Activated CD4-positive, CD25-positive, alpha-beta regulatory T cell (primary cell): ENCODE measurements around the gene TAF11L11.
"Not testable (repeated sequence)": the region's sequence is repeated elsewhere in the genome, so short reads cannot be mapped to it uniquely, and the experiment has no call there.

ENCODE experiments used
- DNase-seq, 4 experiments: peaks; one replicate each; lab custom pipeline; 2025; lab: John Stamatoyannopoulos, UW

Gene TAF11L11

DNA sequence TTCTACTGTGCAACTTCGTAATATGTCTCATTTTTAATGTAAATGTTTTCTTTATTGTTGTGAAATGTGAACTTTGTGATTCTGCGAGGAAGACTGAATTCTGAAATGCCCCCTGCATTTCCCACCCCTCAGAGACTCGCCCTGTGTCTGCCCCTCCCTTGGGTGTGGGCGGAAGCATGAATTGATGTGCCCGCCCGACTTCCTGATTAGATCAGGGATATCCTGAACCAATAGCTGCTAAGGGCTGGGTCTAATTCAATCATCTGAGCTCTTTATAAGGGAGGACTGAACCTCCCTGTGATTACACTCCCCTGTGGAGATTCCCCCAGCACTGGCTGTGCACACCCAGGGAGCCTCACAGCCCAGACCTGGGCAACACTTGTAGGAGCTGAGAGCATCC lies at the start of gene TAF11L11:
Gene TAF11L11 (plus strand): TSS at position 304 of the 400 bp plus-strand sequence.
- DNase-seq = not testable (repeated sequence)

DNA sequence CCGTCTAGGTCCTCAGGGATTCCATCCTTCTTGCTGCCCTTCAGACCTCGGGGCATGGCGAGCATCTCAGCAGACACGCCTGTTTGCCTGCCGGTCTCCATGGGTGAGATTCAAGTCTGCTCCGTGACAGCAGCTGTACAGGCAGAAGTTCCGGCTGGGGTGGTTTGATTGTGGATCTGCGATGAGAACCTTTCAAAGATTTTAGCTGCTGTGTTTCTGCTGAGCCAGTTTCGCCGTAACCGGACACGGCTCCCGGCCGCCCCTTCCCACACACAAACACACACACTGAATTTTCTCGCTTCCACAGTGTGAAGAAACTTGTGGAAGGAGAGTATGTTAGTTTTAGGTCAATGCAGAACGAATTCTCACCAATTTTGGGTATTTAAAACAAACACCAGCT lies 18.3 kb upstream of the TAF11L11 start, which contains the start of gene TAF11L7:
Gene TAF11L7 (minus strand): TSS at position 101 of the 400 bp plus-strand sequence.
- not testable (repeated sequence) for DNase-seq

DNA sequence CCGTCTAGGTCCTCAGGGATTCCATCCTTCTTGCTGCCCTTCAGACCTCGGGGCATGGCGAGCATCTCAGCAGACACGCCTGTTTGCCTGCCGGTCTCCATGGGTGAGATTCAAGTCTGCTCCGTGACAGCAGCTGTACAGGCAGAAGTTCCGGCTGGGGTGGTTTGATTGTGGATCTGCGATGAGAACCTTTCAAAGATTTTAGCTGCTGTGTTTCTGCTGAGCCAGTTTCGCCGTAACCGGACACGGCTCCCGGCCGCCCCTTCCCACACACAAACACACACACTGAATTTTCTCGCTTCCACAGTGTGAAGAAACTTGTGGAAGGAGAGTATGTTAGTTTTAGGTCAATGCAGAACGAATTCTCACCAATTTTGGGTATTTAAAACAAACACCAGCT lies 13.1 kb upstream of the TAF11L11 start, which contains the start of gene TAF11L8:
Gene TAF11L8 (minus strand): TSS at position 101 of the 400 bp plus-strand sequence.
- not testable (repeated sequence) for DNase-seq

DNA sequence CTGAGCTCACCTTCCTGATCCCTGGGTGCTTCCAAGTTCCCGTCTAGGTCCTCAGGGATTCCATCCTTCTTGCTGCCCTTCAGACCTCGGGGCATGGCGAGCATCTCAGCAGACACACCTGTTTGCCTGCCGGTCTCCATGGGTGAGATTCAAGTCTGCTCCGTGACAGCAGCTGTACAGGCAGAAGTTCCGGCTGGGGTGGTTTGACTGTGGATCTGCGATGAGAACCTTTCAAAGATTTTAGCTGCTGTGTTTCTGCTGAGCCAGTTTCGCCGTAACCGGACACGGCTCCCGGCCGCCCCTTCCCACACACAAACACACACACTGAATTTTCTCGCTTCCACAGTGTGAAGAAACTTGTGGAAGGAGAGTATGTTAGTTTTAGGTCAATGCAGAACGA lies 9.7 kb upstream of the TAF11L11 start, which contains the start of gene TAF11L9:
Gene TAF11L9 (minus strand): TSS at position 140 of the 400 bp plus-strand sequence.
- DNase-seq = not testable (repeated sequence)

DNA sequence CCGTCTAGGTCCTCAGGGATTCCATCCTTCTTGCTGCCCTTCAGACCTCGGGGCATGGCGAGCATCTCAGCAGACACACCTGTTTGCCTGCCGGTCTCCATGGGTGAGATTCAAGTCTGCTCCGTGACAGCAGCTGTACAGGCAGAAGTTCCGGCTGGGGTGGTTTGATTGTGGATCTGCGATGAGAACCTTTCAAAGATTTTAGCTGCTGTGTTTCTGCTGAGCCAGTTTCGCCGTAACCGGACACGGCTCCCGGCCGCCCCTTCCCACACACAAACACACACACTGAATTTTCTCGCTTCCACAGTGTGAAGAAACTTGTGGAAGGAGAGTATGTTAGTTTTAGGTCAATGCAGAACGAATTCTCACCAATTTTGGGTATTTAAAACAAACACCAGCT lies 6.3 kb upstream of the TAF11L11 start, which contains the start of gene TAF11L10:
Gene TAF11L10 (minus strand): TSS at position 101 of the 400 bp plus-strand sequence.
- DNase-seq = not testable (repeated sequence)

DNA sequence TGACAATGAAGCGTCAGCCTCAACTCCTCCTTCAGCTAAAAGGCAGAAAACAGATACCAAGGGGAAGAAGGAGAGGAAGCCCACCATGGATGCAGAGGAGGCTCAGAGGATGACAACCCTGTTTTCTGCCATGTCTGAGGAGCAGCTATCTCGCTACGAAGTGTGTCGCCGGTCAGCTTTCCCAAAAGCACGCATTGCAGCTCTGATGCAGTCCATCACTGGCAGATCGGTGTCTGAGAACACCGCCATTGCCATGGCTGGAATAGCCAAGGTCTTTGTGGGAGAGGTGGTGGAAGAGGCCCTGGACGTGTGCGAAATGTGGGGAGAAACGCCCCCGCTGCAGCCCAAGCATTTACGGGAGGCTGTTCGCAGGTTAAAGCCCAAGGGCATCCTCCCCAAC lies 968 bp downstream of the TAF11L11 start:
- no peak for DNase-seq

DNA sequence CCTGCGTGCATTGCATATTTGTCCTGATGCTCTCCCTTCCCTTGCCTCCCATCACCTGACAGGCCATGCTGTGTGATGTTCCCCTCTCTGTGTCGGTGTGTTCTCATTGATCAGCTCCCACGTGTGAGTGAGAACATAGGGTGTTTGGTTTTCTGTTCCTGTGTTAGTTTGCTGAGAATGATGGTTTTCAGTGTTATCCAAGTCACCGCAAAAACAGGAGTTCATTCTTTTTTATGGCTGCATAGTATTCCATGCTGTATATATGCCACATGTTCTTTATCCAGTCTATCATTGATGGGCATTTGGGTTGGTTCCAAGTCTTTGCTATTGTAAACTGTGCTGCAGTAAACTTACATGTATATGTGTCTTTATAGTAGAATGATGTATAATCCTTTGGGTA lies 3.5 kb downstream of the TAF11L11 start:
- not testable (repeated sequence) for DNase-seq

DNA sequence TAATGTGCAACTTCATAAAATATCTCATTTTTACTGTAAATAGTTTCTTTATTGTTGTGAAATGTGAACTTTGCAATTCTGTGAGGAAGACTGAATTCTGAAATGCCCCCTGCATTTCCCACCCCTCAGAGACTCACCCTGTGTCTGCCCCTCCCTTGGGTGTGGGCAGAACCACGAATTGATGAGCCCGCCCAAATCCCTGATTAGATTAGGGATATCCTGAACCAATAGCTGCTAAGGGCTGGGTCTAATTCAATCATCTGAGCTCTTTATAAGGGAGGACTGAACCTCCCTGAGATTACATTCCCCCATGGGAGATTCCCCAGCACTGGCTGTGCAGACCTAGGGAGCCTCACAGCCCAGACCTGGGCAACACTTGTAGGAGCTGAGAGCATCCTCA lies 6.1 kb downstream of the TAF11L11 start, which contains the start of gene TAF11L12:
Gene TAF11L12 (plus strand): TSS at position 301 of the 400 bp plus-strand sequence.
- DNase-seq = not testable (repeated sequence)

DNA sequence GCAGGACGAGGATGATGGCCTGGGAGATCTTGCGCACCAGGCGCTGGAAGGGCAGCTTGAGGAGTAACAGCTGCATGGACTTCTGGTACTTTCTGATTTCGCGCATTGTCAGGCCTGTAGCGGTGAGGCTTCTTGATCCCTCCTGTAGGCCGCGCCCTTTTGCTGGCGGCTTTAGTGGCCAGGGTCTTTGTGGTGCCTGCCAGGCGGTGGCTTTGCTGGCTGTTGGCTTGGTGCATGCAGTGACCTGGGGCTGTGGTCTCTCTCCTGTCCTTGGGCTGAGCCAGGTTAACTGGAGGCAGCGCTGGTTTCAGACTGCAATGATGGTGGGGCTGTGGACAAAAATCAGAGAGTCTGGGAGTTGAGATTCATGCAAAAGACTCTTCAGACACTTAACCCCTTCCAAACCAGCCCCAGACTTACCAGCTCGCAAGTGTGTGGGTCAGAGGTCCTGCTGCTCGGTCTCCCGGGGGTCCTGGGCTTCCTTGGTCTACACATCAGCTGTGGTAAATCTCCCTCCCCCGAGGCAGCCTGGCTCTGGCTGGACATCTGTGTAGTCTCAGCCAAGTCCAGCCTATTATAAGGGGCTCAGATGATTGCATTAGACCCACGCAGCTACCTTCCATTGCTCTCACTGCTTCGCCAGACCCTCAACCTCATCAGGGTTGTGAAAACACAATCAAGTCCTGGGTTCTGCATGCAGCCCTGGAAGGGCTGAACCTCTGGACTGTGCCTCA lies 11.1 kb downstream of the TAF11L11 start:
- DNase-seq = no peak

DNA sequence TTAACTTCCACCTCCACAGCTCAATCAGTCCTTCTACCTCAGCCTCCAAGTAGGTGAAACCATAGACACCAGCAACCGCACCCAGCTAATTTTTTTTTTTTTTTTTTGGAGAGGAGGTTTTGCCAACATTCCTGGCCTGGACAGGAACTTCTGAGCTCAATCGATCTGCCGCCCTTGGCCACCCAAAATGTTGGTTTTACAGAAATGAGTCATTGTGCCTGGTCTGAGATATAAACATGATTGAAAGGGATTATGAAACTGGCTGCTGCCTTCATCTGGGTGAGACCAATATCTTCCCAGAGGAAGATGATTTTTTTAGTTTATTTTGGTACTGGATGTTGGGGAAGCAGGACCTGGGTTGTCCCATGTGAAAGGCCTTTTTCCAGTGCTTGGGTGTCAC lies 15.4 kb downstream of the TAF11L11 start:
- DNase-seq = no peak

DNA sequence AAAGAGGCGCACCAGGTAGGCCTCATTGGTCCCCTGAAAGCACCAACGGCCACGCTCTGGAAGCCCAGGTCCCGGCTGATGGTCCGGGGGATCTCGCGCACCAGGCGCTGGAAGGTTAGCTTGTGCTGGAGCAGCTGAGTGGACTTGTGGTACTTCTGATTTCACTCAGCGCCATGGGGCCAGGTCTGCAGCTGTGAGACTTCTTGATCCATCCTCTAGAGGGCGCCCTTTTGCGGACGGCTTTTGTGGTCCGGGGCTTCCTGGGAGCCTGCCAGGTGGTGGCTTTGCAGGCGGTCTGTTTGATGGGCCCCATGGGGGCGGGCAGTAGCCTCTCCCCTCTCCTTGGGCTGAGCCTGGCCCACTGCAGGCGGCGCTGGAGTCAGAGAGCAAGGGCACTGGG lies 16.6 kb downstream of the TAF11L11 start:
- no peak for DNase-seq

DNA sequence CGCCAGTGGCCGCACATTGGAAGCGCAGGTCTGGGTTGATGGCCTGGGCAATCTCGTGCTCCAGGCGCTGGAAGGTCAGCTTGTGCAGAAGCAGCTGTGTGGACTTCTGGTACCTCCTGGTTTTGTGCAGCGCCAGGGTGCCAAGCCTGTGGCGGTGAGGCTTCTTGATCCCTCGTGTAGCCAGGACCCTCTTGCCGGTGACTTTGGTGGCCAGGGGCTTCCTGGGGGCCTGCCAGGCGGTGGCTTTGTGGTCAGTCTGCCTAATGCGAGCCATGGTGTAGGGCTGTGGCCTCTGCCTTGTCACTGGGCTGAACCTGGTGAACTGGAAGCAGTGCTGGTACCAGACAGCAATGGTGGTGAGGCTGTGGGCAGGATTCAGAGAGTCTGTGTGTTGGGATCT lies 21.7 kb downstream of the TAF11L11 start:
- DNase-seq = no peak

DNA sequence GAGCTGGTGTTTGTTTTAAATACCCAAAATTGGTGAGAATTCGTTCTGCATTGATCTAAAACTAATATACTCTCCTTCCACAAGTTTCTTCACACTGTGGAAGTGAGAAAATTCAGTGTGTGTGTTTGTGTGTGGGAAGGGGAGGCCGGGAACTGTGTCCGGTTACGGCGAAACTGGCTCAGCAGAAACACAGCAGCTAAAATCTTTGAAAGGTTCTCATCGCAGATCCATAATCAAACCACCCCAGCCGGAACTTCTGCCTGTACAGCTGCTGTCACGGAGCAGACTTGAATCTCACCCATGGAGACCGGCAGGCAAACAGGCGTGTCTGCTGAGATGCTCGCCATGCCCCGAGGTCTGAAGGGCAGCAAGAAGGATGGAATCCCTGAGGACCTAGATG lies 27.8 kb downstream of the TAF11L11 start, which contains the start of gene TAF11L13:
Gene TAF11L13 (plus strand): TSS at position 301 of the 400 bp plus-strand sequence.
- DNase-seq = not testable (repeated sequence)

DNA sequence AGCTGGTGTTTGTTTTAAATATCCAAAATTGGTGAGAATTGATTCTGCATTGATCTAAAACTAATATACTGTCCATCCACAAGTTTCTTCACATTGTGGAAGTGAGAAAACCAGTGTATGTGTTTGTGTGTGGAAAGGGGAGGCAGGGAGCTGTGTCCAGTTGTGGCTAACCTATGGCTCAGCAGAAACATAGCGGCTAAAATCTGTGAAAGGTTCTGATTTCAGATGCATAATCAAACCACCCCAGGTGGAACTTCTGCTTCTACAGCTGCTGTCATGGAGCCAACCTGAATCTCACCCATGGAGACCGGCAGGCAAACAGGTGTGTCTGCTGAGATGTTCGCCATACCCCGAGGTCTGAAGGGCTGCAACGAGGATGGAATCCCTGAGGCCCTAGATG lies 30.2 kb downstream of the TAF11L11 start, which contains the start of gene TAF11L14:
Gene TAF11L14 (plus strand): TSS at position 301 of the 400 bp plus-strand sequence.
- DNase-seq = no peak

DNA sequence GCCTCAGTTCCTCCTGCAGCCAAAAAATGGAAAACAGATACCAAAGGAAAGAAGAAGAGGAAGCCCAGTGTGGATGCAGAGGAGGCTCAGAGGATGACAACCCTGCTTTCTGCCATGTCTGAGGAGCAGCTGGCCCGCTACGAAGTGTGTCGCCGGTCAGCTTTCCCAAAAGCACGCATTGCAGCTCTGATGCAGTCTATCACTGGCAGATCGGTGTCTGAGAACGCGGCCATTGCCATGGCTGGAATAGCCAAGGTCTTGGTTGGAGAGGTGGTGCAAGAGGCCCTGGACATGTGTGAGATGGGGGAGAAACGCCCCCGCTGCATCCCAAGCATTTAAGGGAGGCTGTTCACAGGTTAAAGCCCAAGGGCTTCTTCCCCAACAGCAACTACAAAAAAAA lies 45.2 kb downstream of the TAF11L11 start:
- not testable (repeated sequence) for DNase-seq

DNA sequence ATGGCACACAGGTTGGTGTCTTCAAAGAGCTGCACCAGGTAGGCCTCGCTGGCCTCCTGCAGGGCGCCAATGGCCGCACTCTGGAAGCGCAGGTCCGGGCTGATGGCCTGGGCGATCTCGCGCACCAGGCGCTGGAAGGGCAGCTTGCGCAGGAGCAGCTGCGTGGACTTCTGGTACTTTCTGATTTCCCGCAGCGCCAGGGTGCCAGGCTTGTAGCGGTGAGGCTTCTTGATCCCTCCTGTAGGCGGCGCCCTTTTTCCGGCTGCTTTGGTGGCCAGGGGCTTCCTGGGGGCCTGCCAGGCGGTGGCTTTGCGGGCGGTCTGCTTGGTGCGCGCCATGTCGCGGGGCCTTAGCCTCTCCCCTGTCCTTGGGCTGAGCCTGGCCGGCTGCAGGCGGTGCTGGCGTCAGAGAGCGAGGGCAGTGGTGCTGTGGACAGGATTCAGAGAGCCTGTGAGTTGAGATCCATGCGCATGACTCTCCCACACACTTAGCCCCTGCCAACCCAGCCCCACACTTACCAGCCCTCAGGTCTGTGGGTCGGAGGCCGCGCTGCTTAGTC lies 51.3 kb downstream of the TAF11L11 start:
- DNase-seq = not testable (repeated sequence)
